NK-92 treated with Interleukin-12 subunit alpha and Interleukin-12 subunit beta, amount 100 ng/mL, for 24 hours (cell line): ENCODE results near the gene PPM1M.

Experiments used
- DNase-seq: peaks from one replicate; lab custom pipeline; 2025; lab: John Stamatoyannopoulos, UW

Gene PPM1M

DNA sequence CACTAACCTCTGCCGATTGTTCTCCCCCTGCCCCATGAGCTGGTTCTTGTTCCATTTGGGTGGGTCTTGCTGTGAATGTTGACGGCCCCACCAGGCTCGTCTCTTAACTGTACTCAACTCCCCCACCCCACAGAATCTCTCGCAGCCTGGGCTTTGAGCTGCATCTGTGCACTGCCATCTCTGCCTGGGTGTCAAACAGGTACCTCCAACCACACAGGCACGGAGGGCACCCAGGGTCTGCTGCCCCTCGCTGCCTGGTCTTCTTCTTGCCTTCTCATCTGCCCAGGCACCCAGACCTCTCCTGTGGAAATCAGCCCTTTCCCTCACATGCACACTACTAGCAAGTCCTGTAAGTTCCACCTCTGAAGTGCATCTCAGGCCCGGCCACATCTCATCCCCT lies 30.2 kb upstream of the PPM1M start:
- no peak for DNase-seq

DNA sequence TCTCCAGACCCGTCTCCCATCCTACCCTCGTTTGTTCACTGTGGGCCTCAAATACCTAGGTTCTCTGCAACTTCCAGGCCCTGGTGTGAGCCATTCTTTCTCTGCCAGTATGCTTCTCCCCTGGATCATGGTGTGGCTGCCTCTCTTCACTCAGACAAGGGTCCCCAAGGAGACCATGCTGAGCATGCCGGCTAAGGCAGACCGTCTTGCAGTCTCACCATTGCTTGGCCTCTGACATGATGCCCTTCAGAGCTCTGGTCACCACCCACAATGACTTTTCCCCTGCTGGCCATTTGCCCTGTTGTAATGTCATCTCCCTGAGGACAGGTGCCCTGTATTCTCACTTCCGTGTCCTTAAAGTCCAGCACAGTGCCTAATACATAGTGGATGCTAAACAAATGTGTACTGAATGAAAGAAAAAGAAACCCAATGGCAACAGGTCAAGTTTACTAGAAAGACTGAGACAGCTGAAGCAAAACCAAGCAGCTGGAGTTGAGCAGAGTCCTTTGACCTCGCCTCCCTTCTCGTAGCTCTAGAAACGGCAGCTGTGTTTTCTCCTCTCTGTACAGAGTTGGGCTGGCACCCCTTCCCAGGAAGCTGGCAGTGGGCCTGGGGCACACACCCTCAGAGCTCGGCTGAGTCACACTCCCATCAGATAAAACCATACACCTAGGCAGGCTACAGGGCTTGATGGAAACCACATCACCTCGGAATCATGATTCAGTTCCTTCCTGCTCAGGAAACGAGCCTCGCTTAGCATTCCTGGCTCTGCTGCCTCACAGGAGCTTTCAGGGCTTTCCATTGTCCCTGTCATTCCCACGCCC lies 28.8 kb upstream of the PPM1M start:
- no peak for DNase-seq

DNA sequence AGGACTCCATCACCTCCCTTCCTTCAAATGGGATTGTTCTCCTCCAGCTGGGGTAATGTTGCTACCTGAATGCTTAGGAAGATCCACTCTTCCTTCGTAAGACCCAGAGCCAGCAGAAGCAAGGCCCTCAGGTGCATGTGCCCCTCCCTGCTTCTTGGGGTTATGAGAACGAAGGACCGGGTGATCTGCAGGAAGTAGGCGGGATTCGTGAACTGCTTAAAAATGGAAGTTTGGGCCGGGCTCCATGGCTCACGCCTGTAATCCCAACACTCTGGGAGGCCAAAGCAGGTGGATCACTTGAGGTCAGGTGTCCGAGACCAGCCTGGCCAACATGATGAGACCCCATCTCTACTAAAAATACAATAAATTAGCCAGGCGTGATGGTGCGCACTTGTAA lies 28.2 kb upstream of the PPM1M start:
- DNase-seq: no peak

DNA sequence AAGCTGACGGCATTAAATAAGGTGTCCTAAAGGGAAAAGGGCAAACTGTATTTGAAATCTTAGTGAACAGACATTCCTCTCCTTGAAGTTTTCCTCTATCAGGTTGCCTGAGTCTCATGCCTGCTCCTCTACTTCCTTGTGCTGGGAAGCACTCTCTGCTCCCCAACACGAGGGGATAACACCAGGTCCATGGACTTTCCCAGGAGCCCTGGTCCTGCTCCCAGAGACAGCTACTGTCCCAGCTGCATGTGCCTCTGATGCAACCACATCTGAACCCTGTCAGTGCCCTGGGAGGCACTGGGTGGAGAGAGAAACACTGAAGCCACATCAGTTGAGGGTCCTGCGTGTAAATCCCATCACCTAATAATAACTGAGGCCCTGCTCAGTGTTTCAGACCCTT lies 27.5 kb upstream of the PPM1M start:
- DNase-seq: no peak

DNA sequence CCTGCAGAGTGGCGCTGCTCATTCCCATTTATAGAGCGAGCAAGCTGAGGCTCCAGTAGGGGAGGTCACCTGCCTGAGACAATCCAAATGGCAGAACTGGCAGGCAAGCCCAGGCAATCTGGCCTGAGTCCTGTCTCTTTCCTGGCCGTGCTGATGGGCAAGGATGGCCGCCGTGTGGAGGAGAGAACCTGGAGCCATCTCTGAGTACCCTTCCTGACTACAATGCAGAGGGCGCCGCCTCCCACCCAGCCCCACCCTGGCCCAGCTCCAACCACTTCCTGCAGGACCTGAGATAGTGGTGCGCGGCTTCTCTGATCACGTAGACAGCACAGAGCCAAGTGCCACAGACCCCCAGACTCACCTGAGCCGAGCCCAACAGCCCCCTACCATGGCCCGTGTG lies 27.1 kb upstream of the PPM1M start:
- DNase-seq: no peak

DNA sequence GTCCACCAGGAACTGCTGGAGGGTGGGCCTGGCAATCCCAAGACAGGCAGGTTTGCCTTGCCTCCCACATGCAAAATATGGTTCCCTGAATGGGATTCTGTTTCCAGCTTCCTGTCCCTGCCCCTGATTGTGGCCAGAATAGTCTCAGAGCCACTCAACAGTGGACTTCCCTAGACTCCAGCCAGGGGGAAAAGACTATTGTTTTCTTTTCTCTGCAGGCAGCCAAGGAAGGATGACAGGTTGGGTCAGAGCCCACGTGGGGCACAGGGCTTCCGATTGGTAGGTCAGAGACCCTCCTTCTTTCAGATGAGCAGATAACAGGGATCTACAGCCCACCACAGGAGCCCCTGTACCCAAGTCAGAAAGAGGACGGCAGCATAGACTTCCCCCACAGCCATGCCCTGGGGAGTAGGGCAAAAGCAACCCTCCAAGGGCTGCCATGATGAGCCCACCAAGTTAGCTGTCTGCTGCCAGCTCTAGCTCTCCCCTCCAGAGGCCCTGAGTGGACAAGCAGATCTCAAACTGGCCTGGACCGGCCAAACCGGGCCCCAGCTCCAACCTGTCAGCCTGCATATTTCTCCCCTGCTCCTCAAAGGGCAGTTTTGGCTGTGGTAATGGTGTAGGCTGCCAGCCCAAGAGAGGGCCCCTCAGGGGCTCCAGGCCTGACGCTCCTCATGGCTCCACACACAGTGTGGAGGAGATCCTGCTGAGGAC lies 26.5 kb upstream of the PPM1M start:
- no peak for DNase-seq

DNA sequence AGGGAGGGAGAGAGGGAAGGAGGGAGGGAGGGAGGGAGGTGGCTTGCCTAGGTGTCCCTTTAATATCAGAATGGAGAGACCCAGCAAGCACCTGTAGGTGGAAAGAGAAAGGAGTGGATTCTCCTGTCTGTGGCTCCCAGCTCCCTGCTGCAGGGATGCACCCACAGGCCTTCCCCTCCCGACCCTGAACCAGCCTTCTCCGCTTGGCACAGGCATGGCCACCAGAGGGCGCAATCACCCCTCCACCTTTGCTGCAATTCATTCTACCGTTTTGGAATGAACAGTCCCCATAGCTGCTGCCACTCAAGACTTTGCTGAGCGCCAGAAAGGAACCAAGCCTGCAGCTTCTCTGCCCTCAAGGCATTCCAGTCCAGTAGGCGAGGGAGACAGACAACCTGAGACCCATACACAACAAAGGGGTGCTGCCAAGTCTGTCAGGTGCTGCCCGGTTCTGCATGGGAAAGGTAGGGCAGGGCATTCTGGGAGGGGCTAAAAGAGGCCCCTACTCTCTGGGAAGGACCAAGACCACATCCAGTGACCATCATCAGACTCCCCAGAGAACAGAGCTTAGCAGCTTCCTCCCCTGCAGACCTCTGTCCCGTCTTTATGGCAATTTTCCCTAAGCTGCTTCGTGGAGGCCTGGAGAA lies 25.1 kb upstream of the PPM1M start:
- DNase-seq: peak; percentile 47

DNA sequence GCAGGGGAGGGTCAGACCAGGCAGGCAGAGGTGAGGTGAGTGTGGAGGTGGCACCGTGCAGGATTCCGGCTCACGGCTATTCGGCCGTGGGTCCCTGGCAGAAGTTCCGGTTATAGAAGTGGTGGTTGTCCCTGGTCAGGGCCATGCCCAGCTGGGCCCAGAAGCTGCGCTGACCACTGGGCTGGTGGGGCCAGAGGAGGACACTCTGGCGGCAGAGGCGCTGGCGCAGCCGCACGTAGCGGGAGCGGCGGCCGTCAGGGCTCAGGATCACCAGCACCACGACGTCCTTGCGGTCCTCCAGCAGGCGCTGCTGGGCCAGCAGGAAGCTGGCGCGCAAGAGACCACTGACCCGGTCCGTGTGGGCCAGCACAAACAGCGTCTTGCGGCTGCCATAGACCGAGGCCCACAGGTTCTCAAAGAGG lies 24.4 kb upstream of the PPM1M start:
- DNase-seq: no peak

DNA sequence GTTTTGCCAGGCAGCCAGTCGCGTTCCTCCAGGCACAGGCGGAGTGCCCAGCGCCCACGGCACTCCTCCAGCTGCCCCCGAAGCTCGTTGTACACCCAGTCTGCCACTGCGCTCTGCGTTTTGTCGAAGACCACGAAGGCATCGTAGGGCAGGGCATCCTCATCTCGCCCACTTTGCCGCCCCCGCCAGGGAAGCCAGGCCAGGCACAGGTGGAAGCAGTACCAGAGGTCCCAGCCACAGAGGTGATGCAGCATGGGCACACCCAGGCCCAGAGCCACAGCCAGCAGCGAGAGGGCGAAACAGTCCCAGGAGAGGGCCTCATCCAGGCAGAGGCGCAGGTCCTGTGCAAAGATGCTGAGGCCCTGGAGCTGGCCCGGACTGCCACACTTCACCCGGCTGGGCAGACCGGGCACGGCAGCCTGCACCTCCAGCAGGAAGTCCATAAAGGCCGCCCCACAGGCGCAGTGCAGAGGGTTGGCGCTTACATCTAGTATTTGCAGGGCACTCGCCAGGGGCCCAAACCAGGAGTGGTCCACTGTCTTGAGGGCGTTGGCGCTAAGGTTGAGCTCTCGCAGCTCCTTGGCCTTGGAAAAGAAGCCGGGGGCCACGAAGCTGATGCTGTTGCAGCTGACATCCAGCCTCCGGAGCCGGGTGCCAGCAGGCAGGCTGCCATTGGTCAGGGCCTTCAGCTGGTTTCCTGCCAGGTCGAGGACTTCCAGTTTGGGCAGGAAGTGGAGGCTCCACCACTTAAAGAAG lies 23.8 kb upstream of the PPM1M start:
- DNase-seq: no peak

DNA sequence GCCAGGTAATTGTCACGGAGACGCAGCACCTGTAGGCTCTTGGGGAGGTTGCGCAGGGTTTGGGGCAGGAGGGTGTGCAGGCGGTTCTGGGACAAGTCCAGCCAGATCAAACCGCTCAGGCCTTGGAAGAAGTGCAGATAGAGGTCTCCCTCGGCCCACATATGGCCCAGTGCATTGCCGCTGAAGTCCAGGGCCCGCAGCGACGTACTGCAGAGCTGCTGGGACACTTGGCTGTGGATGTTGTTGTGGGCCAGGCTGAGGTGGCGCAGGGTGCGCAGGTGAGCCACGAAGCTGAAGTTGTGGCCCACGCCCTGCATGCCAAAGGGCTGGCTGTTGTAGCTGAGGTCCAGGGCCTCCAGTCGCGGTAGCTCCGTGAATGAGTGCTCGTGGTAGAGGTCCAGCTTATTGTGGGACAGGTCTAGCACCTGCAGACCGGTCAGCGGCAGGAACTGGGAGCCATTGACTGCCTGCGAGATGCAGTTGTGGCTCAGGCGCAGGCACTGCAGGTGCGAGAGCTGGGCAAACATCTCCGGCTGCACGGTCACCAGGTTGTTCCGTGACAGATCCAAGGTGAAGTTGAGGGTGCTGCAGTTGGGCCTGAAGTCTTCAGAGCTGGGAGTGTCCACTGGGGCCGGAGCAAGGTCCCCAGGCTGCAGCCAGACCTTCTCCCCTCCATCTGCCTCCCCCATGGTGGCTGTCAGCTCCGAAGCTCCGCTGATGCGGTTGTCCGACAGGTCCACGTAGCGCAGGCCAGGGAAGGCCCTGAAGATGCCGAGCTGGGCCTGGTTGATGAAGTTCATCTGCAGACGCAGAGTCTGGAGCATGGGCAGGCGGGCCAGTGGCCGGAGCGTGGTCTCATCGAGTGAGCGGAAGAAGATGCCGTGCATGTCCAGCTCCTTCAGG lies 23.0 kb upstream of the PPM1M start:
- DNase-seq: no peak

DNA sequence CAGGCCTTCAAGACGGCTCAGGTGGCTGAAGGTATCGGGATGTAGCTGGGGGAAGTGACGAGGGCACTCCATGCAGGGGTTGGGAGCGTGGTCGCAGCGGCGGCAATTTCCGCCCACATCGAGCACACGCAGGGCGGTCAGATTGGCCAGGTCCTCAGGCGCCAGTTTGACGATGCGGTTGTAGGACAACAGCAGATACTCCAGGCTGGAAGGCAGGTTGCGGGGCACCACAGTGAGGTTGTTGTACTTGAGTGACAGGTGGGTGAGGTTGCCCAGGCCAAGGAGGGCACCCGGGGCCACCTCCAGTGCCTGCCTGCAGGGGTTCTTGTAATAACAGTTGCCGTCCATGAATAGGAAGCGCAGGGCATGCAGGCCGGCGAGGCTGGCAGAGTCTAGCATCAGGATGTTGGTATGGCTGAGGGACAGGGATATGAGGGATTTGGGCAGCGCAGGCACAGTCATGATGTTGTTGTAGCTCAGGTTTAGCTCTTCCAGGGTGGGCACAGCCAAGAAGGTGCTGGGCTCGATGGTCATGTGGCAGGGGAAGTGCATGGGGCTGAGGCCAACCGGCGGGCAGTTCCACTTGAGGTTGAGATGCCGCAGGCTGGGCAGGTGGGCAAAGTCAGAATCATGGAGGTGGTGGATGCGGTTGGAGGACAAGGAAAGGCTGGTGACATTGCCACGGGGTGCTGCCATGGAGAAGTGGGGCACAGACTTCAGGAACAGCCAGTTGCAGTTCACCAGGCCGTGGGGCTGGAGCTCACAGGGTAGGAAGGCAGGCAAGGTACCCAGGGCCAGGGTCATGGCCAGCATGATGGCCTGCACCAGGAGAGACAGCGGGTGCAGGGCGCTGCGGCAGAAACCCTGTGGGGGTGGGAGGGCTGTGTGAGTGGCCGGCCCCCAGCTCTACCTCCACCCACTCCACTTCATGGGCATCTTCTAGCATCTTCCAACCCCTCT lies 21.8 kb upstream of the PPM1M start:
- DNase-seq: no peak

DNA sequence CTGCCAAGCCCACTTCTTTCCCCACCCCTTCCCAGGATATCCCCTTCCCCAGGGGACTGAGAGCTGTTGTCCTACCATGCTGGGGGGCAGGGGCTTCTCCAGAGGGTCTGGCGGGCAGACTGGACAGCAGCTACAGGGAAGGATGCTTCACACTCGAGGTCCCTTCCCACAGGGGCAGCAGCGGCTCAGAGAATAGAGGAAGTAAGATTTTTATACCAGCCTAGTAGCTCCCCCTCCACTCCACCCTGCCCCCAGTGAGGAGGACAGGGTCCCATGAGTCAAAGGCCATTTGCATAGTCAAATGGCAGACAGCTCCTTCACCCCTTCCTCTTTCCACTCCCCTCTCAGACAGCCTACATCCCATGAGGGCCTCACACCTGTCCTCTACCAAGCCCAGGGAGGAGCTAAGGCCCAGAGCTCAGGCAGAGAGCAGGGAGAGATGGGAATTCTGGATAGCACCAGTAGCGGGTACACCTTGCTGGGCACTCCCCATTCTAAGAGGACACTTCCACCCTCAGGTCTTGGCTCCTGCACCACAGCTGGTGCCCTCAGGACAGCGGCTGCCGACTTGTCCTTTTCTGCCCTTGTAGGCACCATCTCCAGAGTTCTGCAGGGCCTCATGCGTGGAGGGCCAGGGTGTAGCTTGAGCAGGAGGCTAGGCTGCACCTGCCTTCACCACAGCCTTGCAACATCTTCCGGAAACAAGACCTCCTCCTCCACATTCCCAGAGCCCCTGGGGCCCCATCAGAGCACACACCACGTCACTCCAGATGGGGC lies 19.9 kb upstream of the PPM1M start, which contains the start of gene TLR9:
Gene TLR9 (minus strand): TSS at position 194 of the 777 bp plus-strand sequence. CDS start 116 bp downstream, at position 78.
- DNase-seq: no peak

DNA sequence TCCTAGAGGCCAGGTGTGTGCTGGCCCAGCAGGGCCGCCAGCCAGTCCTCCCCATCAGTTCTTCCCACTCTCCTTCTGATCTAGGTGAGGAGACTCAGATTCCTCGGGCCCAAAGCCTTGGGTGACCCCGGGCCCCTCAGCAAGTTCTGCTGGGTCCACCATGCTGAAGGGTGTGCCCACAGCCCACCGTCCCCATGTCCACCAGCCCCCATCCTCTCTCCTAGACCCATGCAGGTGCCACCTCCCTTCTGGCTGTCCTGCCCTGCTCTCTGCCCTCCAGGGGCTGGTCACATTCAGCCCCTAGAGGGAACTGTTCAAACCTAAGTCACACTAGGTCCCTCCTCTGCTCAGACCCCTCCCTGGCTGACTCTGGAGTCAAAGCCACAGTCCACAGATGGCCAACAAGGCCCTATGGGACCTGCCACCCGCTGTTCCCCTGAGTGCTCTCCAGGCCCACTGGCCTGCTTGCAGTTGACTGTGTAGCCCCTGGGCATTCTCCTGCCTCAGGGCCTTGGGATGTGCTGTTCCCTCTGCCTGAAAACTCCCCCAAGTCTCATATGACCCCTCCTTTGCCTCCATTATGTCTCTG lies 19.2 kb upstream of the PPM1M start:
- DNase-seq: no peak

DNA sequence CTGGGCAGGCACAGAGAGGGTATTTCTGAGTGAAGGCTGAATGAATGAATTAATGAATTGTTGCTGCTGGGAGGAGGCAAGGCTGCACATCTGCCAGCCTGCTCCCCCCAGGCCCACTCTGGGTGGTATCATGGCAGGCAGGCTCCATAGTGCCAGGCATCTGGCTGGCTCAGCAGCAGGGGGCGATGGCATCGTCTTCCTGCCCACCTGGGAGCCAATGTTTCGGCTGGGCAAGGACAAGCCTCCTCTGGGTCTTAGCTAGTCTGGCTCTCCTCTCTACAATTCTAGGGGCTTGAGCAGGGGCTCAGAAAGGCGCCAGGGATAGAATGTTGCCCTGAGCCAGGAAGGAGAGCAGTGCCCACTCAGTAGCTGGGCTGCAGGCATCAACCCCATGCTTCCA lies 18.4 kb upstream of the PPM1M start:
- DNase-seq: no peak

DNA sequence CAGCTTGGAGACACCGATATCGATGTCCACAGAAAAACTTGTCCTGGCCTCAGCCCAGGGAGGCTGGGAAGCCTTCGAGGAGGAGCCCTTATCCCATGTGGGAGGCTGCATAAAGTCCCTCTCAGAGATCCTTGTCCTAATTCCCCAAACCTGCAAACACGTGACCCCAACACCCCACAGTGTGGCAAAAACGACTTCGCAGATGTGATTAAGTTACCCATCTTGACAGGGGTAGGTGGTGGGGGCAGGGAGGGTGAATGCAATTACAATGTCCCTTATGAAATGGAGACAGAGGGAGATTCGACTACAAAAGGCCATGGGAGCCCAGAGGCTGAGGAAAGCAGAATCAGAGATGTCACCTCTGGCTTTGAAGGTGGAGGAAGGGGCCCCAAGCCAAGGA lies 17.8 kb upstream of the PPM1M start:
- DNase-seq: no peak

DNA sequence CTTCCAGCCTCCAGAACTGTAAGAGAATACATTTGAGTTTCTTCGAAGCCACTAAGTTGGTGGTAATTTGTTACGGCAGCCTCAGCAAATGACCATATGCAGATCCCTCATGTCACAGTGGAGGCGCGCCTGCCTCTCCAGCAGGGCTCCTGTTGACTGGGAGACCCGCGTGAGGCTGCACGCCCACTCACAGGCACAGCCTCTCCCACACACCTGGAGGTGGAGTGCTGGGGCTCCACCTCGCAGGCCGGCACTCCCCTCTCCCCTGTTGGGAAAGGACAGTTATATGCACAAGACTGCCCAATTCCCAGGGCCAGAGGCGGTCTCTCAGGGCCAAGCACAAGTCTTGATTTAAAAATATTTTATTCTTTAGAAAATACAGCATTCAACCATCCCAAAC lies 17.3 kb upstream of the PPM1M start:
- no peak for DNase-seq

DNA sequence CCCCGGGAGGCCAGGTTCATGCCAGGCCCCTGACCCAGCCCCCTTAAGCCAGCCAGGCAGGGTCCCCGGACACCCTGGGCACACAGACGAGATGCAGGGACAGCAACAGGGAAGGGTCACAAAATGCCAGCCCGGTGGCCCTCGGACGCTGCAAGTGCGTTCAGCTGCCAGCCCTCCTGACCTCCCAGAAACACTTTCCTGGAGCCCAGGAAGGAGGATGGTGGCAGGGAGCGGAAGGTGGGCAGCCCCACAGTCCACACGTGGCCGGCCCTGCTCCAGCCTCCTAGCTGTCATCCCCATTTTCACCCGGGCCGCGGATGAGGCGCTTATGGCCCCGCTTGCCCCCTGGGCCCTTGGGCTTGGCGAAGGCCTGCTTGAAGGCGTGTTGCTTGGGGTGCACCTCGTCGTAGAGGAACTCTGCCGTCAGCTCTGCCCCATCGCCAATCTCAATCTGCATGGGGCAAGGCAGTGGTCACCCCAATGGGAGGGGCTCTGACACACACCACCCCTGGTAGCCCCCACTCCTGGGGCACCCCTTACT lies 16.7 kb upstream of the PPM1M start:
- no peak for DNase-seq

DNA sequence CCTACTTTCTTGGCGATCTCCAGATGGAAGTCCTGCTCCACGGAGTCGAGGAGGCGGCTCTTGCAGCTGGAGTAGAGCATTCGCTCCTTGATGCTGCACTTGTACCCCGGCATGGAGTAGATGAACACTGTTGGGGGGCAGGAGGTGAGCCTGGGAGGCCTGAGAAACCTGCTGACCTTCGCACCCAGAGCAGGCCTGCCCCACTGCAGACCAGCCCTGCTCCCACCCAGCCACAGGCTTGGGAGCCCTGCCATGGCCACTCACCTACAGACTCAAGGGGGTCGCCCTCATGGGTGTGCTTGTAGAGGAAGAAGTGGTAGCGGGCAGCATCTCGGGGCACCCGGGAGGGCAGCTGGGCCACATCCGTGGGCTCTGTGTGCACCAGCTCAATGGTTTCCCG lies 15.9 kb upstream of the PPM1M start:
- DNase-seq: no peak

DNA sequence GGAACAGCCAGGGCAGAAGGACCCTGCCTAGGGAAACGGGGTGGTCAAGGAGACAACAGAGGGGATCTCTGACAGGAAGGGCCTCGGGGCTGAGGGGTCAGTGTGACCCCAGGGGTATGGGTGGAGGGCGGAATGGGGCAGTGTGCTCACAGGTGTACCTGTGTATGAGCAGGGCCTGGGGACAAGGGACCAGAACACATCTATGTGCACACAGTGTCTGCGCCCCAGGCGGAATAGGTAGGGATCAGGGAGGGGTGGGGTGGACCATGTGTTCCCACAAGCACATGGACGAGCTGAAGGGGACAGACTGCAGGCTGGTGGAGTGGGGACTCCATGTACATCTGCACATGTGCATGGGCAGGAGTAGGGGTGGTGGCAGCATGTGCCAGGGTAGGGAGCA lies 15.1 kb upstream of the PPM1M start:
- no peak for DNase-seq
